Measurements from ENCODE around the gene ALOXE3.

Gene ALOXE3

DNA sequence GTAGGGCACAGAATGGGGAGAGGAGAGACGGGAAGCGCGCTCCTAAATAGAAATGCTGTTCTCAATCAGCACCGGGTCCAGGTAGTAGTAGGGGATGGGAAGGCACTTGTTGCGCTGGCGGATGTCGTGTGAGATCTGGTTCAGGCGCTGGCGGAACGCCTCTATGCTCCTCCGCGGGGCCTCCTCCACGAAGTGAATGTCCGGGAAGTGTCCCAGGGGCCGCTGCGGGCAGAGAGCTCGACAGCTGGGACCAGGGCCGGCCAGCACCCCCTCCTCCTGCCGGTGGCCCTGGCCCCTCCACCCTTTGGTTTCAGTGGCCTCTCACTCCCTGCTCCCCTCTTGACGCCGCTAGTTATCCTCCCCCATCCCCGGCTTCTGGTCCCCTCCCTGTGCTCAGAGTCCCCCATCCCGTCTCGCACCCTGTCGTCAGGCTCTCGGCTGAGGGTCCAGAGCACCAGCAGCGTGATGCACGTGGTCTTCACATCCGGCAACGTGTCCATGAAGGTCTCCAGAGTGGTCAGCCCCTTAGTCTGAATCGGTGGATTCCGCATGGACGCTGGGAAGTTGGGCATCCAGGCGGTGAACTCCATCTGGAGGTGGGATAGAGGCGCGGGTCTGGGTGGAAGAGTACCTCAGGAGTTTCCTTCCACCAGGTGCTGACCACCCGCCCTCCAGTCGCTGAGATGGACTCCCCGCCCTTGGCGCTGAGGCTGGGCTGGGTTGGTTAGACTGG is 45.4 kb downstream of the ALOXE3 start:
- TF ChIP-seq, protein P1, sequence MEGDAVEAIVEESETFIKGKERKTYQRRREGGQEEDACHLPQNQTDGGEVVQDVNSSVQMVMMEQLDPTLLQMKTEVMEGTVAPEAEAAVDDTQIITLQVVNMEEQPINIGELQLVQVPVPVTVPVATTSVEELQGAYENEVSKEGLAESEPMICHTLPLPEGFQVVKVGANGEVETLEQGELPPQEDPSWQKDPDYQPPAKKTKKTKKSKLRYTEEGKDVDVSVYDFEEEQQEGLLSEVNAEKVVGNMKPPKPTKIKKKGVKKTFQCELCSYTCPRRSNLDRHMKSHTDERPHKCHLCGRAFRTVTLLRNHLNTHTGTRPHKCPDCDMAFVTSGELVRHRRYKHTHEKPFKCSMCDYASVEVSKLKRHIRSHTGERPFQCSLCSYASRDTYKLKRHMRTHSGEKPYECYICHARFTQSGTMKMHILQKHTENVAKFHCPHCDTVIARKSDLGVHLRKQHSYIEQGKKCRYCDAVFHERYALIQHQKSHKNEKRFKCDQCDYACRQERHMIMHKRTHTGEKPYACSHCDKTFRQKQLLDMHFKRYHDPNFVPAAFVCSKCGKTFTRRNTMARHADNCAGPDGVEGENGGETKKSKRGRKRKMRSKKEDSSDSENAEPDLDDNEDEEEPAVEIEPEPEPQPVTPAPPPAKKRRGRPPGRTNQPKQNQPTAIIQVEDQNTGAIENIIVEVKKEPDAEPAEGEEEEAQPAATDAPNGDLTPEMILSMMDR (IDR thresholded peaks at IDR 0.05; ENCODE audit: control extremely low read depth, extremely low read depth, low read depth, missing control alignments), result no peak
- no peak for DNase-seq (ENCODE audit: extremely low spot score)
- POLR2A ChIA-PET, result interaction anchor here (1.4 kb wide), 1 partner anchor 100 kb away, joined by 3 read pairs; no protein-coding TSS in a partner anchor
- CTCF ChIA-PET, result interaction anchor here (0.6 to 13.8 kb wide), 26 partner anchors 12 to 673 kb away, joined by 3 to 299 read pairs (median 5); partner anchors contain the start of genes ALOX12B, ALOXE3 and GUCY2D

DNA sequence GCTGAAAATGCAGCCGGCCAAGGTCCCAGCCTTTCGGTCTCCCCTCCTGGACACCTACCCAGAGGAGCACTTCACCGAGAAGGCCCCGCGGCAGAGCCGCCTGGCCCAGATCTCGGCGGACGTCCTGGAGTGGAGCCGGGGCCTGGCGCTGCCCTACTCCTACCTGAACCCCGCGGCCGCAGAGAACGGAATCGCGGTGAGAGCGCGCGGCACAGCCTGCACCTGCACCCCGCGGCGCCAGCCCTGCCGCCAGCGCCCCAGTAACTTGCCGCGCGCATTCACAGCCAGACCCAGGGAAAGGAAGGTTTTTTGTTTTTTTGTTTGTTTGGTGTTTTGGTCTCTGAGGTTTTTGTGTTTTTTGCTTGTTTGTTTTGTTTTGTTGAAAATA is 46.0 kb downstream of the ALOXE3 start:
- TF ChIP-seq, protein P1 (IDR thresholded peaks at IDR 0.05; ENCODE audit: control extremely low read depth, extremely low read depth, low read depth, missing control alignments), result no peak
- ChIA-PET POLR2A (no interaction called here), CTCF (interaction anchor here (3.5 to 13.8 kb wide), 3 partner anchors 12 to 39 kb away, joined by 23 to 299 read pairs (median 261); partner anchors contain the start of gene ALOX12B)
- no peak for DNase-seq (ENCODE audit: extremely low spot score)

DNA sequence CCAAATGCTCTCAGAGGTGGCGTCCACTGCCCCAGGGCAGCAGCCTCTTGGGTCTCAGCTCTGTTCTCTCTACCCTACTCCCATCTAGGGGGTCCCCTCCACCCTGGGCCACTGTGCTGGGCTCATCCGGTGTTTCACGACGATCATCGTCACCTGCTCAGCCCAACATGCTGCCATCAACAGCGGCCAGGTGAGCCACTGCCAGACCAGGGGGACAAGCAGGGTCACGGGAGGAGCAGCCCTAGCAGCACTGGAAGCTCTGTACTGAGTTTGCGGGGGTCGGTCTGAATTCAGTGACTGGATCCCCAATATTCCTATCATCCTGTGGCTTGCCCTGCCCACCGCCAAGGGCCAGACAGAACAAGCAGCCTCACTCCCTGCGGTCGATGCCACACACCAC is 46.8 kb downstream of the ALOXE3 start:
- POLR2A ChIA-PET, result no interaction called here
- CTCF ChIA-PET, result interaction anchor here (0.8 to 13.8 kb wide), 6 partner anchors 8 to 82 kb away, joined by 3 to 299 read pairs (median 16); partner anchors contain the start of genes ALOX12B and ALOXE3
- DNase-seq (ENCODE audit: extremely low spot score), result no peak
- TF ChIP-seq, protein P1 (IDR thresholded peaks at IDR 0.05; ENCODE audit: control extremely low read depth, extremely low read depth, low read depth, missing control alignments), result no peak

DNA sequence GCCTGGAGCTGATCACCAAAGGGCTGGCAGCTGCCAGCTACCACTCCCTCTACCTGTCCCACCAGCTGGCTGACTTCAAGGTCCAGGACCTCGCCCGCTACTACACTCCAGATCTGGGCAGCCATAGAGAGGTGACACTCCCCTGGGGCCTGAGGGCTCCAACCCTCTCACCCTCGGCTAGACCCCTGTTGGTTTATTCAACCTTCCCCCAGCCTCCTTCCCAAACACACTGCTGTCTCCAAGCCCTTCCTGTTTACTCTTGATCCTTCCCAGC is 48.8 kb downstream of the ALOXE3 start:
- TF ChIP-seq, protein P1 (IDR thresholded peaks at IDR 0.05; ENCODE audit: control extremely low read depth, extremely low read depth, low read depth, missing control alignments), result no peak
- ChIA-PET POLR2A (no interaction called here), CTCF (interaction anchor here (0.9 to 13.8 kb wide), 6 partner anchors 9 to 326 kb away, joined by 3 to 299 read pairs (median 16); partner anchors contain the start of genes ALOX12B and ALOXE3)
- no peak for DNase-seq (ENCODE audit: extremely low spot score)

DNA sequence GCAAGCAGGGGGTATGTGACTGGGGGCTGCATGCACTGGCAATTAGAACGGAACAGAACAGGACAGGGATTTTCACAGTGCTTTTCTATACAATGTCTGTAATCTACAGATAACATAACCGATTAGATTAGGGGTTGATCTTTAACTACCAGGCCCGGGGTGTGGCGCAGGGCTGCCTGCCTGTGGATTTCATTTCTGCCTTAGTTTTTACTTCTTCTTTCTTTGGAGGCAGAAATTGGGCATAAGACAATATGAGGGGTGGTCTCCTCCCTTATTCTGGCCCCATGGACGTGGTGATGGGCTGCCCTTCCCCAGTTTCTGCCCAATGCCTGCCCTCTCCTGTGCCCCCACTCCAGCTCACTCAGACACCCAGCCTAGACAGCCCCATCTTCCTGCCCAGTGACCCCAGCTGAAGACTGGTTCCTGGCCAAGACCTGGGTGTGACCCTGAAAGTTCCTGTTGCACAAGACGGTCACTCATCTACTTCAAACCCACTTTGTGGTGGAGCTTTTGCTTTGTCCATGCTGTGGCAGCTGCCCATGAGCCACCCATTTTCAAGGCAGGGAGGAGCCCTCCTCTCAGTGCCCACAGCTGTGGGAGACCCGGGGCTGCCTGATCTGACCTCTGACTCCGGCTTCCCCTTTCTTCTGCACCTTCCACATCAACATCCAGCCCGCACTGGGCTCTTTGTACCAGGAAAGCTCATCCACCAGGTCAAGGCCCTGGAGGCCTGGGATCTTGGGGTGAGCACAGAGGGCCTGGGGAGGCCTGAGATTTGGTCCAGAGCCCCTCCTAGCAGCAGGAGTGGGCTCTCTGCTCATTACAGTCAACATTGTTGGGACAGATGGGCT is 49.4 kb downstream of the ALOXE3 start:
- DNase-seq (ENCODE audit: extremely low spot score), result no peak
- TF ChIP-seq, protein P1 (IDR thresholded peaks at IDR 0.05; ENCODE audit: control extremely low read depth, extremely low read depth, low read depth, missing control alignments), result no peak
- ChIA-PET CTCF (interaction anchor here (0.9 to 13.8 kb wide), 6 partner anchors 8 to 326 kb away, joined by 3 to 299 read pairs (median 16); partner anchors contain the start of genes ALOX12B and ALOXE3), POLR2A (no interaction called here)

DNA sequence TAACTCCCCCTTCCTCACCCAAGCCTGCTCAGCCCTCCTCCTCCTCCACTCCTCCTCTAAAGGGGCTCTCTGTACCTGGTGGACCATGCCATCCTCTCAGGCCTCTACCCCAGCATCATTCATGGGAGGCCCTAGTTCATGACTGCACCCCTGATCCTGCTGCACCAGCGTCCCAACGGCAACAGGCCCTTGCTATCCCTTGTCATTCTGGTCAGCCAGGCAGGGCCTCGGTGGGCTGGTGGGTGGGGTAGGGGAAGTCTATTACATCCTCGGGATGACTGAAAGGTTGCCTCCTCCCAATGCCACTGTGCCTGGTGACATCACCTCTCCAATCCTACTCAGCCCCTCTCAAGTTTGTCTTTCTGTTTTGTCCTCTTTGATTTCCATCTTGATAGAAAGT is 50.5 kb downstream of the ALOXE3 start:
- DNase-seq (ENCODE audit: extremely low spot score), result no peak
- ChIA-PET POLR2A (no interaction called here), CTCF (interaction anchor here (13.8 kb wide), 1 partner anchor 21 kb away, joined by 261 read pairs; the partner anchor contains the start of gene ALOX12B)
- TF ChIP-seq, protein P1 (IDR thresholded peaks at IDR 0.05; ENCODE audit: control extremely low read depth, extremely low read depth, low read depth, missing control alignments), result no peak
